Stimulated activated CD8-positive, alpha-beta memory T cell treated with anti-CD3 and anti-CD28 coated beads, Interleukin-2, amount 100 ng/mL, for 1 hour (primary cell): Measurements from ENCODE around the gene AUH.
"Not testable (repeated sequence)": the region's sequence is repeated elsewhere in the genome, so short reads cannot be mapped to it uniquely, and the experiment has no call there.

Experiments
- DNase-seq, 2 donors: peaks; one replicate each; pipeline ENCODE4 v3.0.0-alpha.2; 2020; ENCODE audit warnings: low read depth in 2 of 2

The AUH gene

DNA sequence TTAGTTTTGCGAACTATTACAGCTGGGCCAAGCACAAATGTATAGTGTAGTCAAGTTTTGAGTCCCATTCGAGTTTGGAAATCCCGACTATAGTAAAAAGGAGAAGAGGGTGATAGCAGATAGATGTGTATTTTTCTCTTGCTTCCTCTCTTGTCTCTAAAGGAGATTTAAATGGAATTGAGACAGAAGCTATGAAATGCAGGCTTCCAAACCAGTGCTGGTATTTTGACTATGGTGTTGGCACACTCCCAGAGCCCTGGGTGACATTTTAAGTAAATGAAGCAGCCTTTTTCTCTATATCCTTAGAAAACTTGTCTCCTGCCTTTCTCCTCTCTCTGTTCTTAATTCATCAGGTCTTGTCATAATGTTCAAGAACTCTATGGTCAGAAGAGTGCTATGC is 17.7 kb upstream of the AUH start:
- DNase-seq, result no peak

DNA sequence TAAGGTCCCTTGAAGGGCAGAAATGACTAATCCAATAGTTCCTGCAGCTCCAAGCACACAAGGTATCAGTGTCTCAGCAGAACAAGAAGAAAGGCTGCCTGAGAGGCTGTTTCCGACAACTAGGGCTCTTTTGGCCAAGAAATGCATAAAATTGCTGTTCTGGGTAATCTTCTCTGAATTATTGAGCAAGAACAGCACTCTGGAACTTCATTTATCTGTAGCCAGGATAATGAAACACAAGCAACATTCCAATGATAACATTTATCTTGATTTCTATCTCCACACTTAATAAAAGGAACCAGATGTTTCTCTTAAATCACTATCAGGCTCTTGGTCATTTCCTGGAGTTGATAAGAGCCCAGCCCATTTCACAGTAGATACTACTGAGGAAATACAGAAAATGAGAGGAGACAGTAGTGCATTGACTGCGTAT is 17.0 kb upstream of the AUH start:
- no peak for DNase-seq

DNA sequence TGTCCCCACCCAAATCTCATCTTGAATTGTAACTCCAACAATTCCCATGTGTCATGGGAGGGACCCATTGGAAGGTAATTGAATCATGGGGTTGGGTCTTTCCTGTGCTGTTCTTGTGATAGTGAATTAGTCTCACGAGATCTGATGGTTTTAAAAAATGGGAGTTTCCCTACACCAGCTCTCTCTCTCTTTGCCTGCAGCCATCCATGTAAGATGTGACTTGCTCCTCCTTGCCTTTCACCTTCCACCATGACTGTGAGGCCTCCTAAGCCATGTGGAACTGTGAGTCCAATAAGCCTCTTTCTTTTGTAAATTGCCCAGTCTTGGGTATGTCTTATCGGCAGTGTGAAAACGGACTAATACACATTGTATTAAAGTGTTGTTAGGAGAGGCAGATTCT is 16.3 kb upstream of the AUH start:
- DNase-seq, result not testable (repeated sequence)

- DNase-seq, result no peak
Measured at GRCh38 chr9:91376239-91376638, 14.5 kb upstream of the AUH start.

GRCh38 chr9:91374939-91375338 is 13.2 kb upstream of the AUH start:
- DNase-seq, result no peak

- DNase-seq, result no peak
Measured at GRCh38 chr9:91371894-91372293, 10.2 kb upstream of the AUH start.

GRCh38 chr9:91370006-91370405 is 8.3 kb upstream of the AUH start:
- DNase-seq, result not testable (repeated sequence)

- no peak for DNase-seq
Measured at GRCh38 chr9:91364702-91365101, 3.0 kb upstream of the AUH start.

- no peak for DNase-seq
Measured at GRCh38 chr9:91364005-91364404, 2.3 kb upstream of the AUH start.

GRCh38 chr9:91362051-91362611 is 413 bp upstream of the AUH start:
- DNase-seq, result no peak

DNA sequence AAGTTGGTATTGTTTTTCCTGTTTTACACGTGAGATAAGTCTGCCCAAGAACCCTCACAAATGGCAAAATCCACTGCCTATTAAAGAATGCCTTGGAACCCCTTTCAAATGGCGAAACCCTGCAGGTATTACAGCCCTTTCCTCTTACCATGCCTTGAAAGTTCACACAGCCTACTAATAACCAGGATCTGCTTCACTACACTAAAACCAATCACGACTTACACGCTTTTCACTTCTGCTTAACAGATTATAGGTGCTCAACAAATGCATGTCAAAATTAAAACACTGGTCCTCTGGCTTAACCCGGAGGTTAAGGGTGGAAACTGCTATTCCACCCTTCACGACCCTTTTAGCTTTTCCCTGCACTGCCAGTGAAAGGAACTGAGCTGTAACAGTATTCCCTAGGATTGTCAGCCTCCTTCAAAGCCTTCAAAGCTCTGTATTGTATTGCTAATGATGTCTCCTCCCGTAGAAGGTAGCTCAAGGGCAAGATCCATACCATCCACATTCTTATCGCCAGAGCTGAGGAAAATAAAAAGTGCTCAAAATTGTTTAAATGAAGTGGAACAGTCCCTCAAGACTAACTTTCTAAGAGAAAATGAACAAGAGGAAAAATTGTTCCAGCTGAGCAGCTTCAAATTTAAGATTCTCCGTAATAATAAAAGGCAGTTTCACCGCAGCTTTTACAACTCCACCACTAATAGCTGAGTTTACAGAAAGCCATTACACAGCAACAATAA is 997 bp downstream of the AUH start:
- no peak for DNase-seq

DNA sequence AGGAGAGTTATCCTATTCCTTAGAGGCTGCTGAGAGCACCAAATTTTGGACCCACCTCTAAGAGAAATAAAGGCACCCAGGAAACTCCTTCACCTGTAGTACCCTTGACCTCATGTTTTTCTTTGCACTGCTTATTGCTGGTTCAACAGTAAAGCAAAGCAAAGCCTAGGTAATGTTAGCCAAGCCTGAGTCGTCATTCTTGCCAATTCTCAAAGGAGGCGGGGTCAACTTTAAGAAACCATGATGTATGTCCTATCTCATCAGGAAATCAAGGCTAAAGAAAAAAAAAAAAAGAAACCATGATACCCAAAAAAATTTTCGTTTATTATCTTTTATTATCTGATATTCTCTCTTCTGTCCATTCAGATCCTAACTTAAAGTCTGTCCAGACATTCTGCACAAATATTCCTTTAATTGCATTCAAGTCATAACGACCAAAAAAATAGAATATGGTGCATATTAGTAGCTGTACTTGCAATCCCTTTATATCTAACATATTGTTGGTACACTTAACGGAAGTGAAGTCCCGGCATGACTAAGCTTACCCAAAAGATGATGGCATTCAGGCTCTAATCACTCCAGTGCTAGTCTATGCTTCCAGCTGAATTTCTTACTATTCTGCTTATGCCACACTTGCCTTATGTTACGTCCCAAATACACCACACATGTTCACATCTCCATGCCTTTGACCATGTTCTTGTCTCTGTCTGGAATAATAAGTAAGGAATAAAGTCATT is 1.8 kb downstream of the AUH start:
- no peak for DNase-seq

- DNase-seq, result no peak
Measured at GRCh38 chr9:91359083-91359482, 2.6 kb downstream of the AUH start.

GRCh38 chr9:91354881-91355280 is 6.8 kb downstream of the AUH start:
- DNase-seq, result no peak

- no peak for DNase-seq
Measured at GRCh38 chr9:91349115-91349555, 12.6 kb downstream of the AUH start.

GRCh38 chr9:91348191-91348807 is 13.4 kb downstream of the AUH start:
- DNase-seq, result no peak

DNA sequence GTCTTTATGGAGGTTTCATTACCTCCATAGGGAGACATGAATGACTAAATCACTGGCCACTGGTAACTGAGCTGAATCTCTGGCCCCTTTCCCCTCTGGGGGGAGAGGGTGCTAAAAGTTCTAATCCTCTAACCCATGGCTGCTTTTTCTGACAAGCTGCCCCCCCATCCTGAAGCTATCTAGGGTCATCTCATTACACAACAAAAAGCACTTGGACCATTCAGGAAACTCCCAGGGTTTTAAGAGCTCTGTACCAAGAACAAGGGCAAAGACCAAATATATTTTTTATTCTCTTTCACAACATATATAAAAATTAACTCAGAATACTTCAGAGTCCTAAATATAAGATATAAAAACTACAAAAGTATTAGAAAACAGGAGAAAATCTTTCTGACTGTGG is 14.3 kb downstream of the AUH start:
- no peak for DNase-seq

DNA sequence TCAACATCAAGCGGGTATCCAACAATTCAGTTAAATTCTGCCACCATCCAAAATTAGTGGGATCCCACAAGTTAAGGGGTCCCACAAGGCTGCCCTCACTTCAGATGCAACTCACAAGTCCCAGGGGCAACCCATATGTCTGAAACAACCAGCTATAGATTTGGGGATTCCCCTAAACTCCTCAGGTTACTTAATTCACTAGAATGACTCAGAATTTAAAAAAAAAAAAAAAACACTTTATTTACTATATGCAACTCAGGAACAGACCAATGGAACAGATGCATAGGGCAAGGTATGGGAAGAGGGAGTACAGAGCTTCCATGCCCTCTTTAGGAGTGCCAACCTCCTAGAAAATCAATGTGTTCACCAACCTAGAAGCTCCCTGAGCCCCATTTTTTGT is 15.1 kb downstream of the AUH start:
- DNase-seq, result no peak

DNA sequence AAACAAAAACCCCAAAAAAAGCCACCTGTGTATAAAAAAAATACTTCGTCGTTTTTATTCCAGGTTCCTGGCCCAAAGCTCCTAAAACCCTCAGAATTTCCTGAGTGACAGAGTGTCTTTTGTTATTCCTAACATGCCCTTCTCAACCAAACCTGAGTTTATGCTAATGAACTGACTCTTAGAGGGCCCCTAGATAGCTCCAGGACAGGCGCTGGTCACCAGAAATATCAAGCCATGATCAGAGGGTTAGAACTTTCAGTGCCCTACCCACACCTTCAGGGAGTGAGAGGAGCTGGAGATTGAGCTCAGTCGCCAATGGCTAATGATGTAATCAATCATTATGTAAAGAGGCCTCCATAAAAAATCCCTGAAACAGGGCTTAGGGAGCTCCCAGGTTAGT is 15.7 kb downstream of the AUH start:
- no peak for DNase-seq

DNA sequence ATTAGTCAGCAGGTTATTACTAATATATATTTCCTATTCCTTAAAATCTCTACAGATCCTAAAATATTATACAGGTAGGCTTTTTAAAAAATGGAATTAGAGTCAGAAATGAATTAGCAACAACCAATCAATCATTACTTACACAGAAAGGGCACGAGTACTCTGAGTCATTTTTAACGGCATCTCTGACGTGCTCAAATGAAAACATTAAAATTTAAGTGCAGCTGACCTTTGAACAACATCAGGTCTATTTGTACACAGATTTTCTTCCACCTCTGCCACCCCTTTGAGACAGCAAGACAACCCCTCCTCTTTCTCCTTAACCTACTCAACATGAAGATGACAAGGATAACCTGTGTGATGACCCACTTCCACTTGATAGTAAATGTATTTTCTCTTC is 19.1 kb downstream of the AUH start:
- DNase-seq, result no peak

DNA sequence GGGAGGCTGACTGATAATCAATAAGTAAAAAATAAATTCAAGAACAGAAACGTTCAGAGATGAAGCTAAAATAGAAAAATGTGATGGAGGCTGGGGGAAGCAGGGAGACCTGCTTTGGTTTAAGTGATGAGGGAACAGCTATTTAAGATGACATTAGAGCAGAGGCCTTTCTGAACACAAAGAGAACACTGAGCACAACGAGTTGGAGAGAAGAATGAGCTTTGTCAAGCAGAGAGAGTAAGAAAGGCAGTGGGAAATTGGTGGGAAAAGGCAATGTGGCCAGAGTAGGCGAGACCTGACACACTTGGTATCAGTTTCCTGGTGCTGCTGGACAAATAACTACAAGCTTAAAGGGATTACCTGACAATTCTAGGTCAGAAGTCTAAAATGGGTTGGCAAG is 20.0 kb downstream of the AUH start:
- no peak for DNase-seq

DNA sequence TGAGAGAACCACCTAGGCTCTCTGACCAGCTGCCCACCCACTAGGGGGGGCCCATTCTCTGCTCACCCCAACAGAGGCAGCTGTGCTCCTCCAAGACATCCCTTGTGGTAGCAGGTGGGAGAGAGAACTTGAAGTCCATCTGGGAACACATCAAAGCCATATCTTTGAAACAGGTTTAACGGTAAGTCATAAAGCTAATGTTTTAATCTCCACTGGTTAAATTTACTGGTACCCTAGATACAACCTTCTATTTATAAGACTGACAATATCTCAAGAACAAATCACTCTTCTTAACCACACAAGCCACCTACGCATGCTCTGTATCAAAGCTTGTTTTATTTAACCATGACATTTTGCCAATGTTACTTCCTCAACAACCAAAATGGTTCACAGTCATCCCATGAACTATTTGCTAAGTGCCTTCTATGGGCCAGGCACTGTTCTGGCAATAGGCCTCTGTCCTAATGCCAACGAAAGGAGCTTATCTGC is 20.4 kb downstream of the AUH start:
- DNase-seq, result no peak
